ENCODE measurements around the gene METTL3.

The METTL3 gene

DNA sequence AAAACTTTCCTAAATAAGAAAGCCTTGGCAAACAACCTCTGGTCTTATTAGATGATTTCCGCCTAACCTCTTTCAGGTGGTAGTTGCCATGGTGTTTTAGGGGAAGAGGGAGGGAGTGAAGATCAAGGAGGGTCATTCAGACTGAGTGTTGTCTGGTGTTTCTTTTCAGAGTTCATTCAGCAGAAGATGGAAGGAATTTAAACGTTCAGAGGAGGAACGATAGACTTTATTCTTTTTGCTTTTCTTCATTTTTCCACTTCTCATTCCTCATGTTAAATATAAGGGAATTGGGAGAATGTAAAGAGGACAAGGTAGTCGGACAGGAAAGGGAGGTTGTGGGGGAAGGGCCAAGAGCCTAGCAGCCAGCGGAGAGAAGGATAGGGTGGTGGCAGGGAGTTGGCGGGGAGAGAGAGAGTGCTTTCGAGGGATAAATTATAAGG, 32.4 kb upstream of the METTL3 start:
- TF ChIP-seq, protein P1, sequence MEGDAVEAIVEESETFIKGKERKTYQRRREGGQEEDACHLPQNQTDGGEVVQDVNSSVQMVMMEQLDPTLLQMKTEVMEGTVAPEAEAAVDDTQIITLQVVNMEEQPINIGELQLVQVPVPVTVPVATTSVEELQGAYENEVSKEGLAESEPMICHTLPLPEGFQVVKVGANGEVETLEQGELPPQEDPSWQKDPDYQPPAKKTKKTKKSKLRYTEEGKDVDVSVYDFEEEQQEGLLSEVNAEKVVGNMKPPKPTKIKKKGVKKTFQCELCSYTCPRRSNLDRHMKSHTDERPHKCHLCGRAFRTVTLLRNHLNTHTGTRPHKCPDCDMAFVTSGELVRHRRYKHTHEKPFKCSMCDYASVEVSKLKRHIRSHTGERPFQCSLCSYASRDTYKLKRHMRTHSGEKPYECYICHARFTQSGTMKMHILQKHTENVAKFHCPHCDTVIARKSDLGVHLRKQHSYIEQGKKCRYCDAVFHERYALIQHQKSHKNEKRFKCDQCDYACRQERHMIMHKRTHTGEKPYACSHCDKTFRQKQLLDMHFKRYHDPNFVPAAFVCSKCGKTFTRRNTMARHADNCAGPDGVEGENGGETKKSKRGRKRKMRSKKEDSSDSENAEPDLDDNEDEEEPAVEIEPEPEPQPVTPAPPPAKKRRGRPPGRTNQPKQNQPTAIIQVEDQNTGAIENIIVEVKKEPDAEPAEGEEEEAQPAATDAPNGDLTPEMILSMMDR (IDR thresholded peaks at IDR 0.05; ENCODE audit: borderline replicate concordance, insufficient read depth, low read depth, low read length) = no peak
- H3K4me3 ChIP-seq (ENCODE audit: low read depth, low read length) = no peak overlapping the region

DNA sequence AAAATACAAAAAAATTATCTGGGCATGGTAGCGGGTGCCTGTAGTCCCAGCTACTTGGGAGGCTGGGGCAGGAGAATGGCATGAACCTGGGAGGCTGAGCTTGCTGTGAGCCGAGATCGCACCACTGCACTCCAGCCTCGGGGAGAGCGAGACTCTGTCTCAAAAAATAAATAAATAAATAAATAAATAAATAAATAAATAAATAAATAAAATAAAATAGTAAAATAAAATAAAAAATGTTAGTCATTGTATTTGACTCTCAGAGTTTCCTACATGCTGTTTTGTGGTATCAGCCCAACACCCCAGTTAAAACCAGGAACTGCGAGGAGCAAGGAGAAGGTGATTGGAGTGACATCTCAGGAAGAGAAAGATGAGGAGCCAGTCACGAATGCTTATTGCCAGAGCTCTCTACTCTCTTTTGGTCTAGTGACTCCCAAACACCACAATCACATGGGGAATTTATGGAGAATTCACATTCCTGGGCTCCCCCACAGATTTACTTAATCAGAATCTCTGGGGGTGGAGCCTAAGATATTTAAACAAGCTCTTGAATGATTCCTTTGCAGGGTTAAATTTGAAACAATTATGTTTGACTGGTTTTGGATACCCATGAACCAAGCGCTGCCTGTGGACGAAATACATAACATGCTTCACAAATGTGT, 30.4 kb upstream of the METTL3 start:
- TF ChIP-seq, protein P1 (IDR thresholded peaks at IDR 0.05; ENCODE audit: borderline replicate concordance, insufficient read depth, low read depth, low read length) = no peak
- no peak overlapping the region for H3K4me3 ChIP-seq (ENCODE audit: low read depth, low read length)

GRCh38 chr14:21539189-21539940, 28.2 kb upstream of the METTL3 start:
- TF ChIP-seq, protein P1 (IDR thresholded peaks at IDR 0.05; ENCODE audit: borderline replicate concordance, insufficient read depth, low read depth, low read length) = no peak
- H3K4me3 ChIP-seq (ENCODE audit: low read depth, low read length) = no peak overlapping the region

- TF ChIP-seq, protein P1 (IDR thresholded peaks at IDR 0.05; ENCODE audit: borderline replicate concordance, insufficient read depth, low read depth, low read length) = no peak
- no peak overlapping the region for H3K4me3 ChIP-seq (ENCODE audit: low read depth, low read length)
Measured at GRCh38 chr14:21537090-21537424, 25.9 kb upstream of the METTL3 start.

GRCh38 chr14:21536418-21537089, 25.4 kb upstream of the METTL3 start:
- H3K4me3 ChIP-seq (ENCODE audit: low read depth, low read length) = no peak overlapping the region

DNA sequence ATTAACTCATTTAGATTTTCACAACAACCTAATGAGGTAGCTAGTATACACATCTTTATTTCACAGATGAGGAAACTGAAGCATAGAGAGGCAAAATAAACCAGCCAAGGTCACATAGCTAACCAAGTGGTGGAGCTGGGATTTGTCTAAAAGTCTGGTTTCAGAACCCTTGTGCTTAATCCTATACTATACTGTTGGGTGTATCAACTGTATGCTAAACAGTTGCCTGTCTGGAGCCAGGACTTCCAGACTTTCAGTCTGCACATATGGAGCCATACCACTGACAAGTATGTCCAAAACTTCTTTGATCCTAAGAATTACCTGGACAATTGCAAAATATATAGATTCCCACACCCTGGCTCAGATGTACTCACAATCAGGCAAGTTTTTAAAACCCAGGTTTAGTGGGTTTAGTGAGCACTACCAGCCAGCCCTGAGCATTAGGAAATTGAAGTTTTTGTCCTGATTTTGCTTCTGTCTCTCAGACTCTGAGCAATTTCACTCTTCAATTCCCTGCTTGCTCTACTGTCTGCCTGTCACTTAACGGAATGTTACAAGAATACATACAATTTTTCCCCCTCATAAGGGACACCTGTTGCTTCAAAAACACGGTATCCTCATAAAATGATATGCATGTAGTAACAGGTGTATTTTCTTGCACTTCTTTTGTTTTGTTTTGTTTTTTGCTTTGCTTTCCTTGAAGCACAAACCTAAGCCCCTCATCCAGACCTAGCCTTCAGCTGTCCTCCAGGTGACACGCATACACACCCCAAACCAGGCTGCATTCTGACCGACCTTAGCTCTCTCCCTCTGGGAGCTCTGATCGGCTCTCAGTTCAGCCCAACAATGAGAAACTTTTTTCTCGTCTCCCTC, 24.6 kb upstream of the METTL3 start:
- TF ChIP-seq, protein P1 (IDR thresholded peaks at IDR 0.05; ENCODE audit: borderline replicate concordance, insufficient read depth, low read depth, low read length) = no peak
- no peak overlapping the region for H3K4me3 ChIP-seq (ENCODE audit: low read depth, low read length)

More at GRCh38 chr14:21536418-21537089, 25.4 kb upstream of the METTL3 start:
- TF ChIP-seq, protein P1 (IDR thresholded peaks at IDR 0.05; ENCODE audit: borderline replicate concordance, insufficient read depth, low read depth, low read length) = no peak
